BE2C (cell line): ENCODE data around the gene L1CAM.

ENCODE experiments used
- DNase-seq: peaks from one replicate; pipeline ENCODE4 v3.0.0-alpha.2; 2020
- H3K27me3 ChIP-seq: fragments of 250-450 bp; sonication (Bioruptor Pico); 2 replicates; pipeline ENCODE4 v1.5.1; 2020; ENCODE audit warnings: mild to moderate bottlenecking
- H3K36me3 ChIP-seq: fragments of 250-450 bp; sonication (Bioruptor Pico); 2 replicates; pipeline ENCODE4 v1.5.1; 2020; ENCODE audit warnings: mild to moderate bottlenecking
- H3K4me1 ChIP-seq: fragments of 250-450 bp; sonication (Bioruptor Pico); 2 replicates; pipeline ENCODE4 v1.5.1; 2020
- H3K4me3 ChIP-seq: 2 replicates; pipeline ENCODE4 v1.5.1; 2011; ENCODE audit warnings: low read depth, low read length
- H3K9me3 ChIP-seq: fragments of 250-450 bp; sonication (Bioruptor Pico); 2 replicates; pipeline ENCODE4 v1.5.1; 2020
- CTCF ChIP-seq: IDR thresholded peaks from 2 replicates; pipeline ENCODE4 v1.5.1; 2012; ENCODE audit warnings: mild to moderate bottlenecking, low read depth, low read length

The L1CAM gene

GRCh38 chrX:153865685-153866084 is 20.3 kb downstream of the L1CAM start:
- no peak for DNase-seq
- peaks cover 23% of the 10 kb centered on the region for H3K4me1 ChIP-seq
- H3K36me3 ChIP-seq: peaks cover 84% of the 10 kb centered on the region
- no peaks in the 10 kb centered on the region for H3K9me3 ChIP-seq
- TF ChIP-seq CTCF: no peak
- no peaks in the 10 kb centered on the region for H3K27me3 ChIP-seq
- H3K4me3 ChIP-seq: no peak overlapping the region

GRCh38 chrX:153865321-153865580 is 20.7 kb downstream of the L1CAM start:
- H3K27me3 ChIP-seq: no peaks in the 10 kb centered on the region
- no peaks in the 10 kb centered on the region for H3K9me3 ChIP-seq
- TF ChIP-seq CTCF: no peak
- no peak for DNase-seq
- peaks cover 79% of the 10 kb centered on the region for H3K36me3 ChIP-seq
- H3K4me3 ChIP-seq: no peak overlapping the region
- H3K4me1 ChIP-seq: peaks cover 23% of the 10 kb centered on the region

GRCh38 chrX:153864561-153865320 is 21.2 kb downstream of the L1CAM start:
- Histone ChIP-seq H3K9me3 (no peaks in the 10 kb centered on the region), H3K27me3 (no peaks in the 10 kb centered on the region)
- peak; percentile 34 for DNase-seq

GRCh38 chrX:153864101-153864500 is 21.9 kb downstream of the L1CAM start:
- Histone ChIP-seq H3K9me3 (no peaks in the 10 kb centered on the region), H3K27me3 (no peaks in the 10 kb centered on the region), H3K4me3 (no peak overlapping the region), H3K36me3 (peaks cover 68% of the 10 kb centered on the region), H3K4me1 (peaks cover 23% of the 10 kb centered on the region)
- peak; percentile 4 for DNase-seq
- no peak for TF ChIP-seq CTCF

More at GRCh38 chrX:153864561-153865320, 21.2 kb downstream of the L1CAM start:
- Histone ChIP-seq H3K4me1 (peaks cover 23% of the 10 kb centered on the region), H3K4me3 (no peak overlapping the region), H3K36me3 (peaks cover 74% of the 10 kb centered on the region)
- TF ChIP-seq CTCF: no peak

- Histone ChIP-seq H3K27me3 (no peaks in the 10 kb centered on the region), H3K36me3 (peaks cover 61% of the 10 kb centered on the region), H3K4me1 (peaks cover 23% of the 10 kb centered on the region), H3K4me3 (no peak overlapping the region), H3K9me3 (no peaks in the 10 kb centered on the region)
- DNase-seq: peak; percentile 11
- no peak for TF ChIP-seq CTCF
Observed at GRCh38 chrX:153863251-153863991, 22.6 kb downstream of the L1CAM start.
